ENCODE results near the gene INSYN2B.
"Not testable (repeated sequence)": the region's sequence is repeated elsewhere in the genome, so short reads cannot be mapped to it uniquely, and the experiment has no call there.

INSYN2B gene

GRCh38 chr5:169973056-169973455 is 7.2 kb downstream of the INSYN2B start:
- in situ Hi-C loops (cut with MboI; ENCODE audit: low sequenced_read_pairs), result no loop called here

GRCh38 chr5:169971780-169972179 is 8.5 kb downstream of the INSYN2B start:
- in situ Hi-C loops (cut with MboI; ENCODE audit: low sequenced_read_pairs), result no loop called here

DNA sequence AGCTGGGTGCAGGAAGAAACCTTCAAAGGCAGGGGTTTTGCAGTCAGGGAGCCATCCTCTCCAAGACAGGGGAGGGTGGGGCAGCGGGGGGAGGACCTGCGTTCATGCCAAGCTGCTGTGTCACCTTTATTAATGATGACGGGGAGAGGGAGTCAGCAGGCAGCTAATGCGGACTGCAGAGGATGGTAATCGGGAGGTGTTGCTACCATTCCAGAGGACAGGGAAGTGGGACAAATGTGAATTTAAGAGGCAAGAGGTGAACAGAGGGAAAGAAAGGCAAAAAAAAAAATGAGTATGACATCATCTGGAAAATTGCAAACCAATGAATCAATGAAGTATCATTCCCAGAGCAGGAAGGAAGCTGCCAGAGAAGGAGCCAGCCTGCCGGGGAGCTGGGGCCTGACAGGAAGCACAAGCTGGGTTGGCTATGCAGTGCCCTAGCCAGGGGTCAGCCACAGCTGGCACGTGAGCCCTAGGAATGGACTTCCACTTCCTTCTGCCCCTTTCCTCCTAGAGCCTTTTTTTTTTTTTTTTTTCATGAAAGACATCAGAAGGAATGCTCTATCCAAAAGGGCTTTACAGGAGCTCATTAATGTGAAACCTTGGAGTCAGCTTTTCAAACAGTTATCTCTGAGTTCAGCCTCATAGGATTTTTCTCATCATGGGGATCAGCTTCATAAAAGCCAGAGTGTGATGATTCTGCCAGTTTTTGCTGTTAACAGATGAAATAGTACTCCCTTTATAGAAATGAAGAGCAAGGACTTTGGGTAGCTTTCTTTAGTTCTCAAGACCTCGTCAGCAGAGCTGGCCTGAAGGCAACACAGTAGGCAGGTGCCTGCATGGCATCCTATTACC is 9.2 kb downstream of the INSYN2B start:
- in situ Hi-C loops (cut with MboI; ENCODE audit: low sequenced_read_pairs), result no loop called here

- in situ Hi-C loops (cut with MboI; ENCODE audit: low sequenced_read_pairs), result no loop called here
Observed at GRCh38 chr5:169970339-169970738, 10.0 kb downstream of the INSYN2B start.

DNA sequence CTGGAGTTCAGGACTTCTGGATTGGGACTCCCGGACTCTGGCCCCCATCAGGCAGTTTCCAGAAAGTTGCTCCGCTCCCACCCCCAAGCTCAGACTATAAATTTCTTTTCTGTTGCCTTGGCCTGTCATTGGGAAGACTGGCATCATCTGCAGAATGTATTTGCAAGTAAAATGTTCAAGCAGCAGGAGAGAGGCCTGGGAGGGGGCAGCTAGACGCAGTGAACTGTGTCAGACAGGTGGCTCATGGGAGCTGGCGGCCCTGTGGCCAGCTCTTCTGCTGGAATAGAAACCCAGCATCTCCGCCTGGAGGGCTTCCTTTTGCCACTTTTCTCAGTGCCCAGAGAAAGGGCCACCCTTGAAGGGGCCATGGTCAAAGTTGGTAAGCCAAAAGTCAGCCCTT is 16.0 kb downstream of the INSYN2B start:
- in situ Hi-C loops (cut with MboI; ENCODE audit: low sequenced_read_pairs), result no loop called here

DNA sequence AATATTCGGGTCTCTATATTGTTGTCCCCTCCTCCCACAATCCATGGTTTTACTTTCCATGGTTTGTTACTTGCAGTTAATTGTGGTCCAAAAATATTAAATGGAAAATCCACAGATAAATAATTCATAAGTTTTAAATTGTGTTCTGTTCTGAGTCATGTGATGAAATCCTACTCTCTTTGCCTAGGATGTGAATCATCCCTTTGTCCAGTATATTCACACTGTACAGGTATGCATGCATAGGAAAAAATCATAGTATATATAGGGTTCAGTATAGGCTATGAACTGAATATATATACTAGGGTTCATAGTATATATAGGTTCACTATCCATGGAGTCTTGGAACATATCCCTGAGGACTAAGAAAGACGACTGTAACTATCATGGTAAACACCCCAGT is 19.6 kb downstream of the INSYN2B start:
- in situ Hi-C loops (cut with MboI; ENCODE audit: low sequenced_read_pairs), result no loop called here

DNA sequence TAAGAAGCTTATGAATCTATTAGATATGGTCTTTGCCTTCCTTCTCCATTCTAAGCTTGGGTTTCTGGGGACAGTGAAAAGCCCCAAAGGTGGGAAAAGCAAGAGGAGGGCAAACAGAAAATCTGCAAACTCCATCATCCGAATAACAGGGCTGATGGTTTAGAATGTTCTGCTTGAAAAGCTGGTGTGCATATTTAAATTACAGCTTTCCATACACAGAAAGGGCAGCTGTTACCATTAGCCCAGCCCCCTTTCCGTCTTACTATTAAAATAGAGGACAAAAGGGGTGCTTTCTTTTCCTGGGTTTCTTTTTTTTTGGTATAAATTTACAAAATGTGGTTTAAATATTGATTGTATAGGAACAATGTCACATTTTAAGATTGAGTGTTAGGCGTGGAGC is 22.0 kb downstream of the INSYN2B start:
- in situ Hi-C loops (cut with MboI; ENCODE audit: low sequenced_read_pairs), result no loop called here

DNA sequence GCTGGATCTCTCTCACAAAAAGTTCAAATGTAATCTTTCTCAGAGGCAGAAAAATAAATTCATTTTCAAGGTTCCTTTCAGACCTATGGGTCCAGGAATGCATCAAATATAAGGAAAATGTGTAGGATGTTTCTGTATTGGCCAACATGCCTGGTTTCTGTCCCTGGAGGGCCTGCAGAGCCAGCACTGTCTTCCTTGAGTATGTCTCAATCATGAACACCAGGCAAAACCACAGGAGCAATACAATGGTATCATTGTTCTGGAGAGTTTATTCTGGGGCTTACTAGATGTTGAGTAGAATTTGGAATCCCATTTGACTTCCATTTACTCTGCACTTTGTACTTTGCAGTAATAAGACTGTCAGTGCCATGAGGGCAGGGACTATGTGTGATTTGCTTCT is 23.5 kb downstream of the INSYN2B start:
- in situ Hi-C loops (cut with MboI; ENCODE audit: low sequenced_read_pairs), result no loop called here

DNA sequence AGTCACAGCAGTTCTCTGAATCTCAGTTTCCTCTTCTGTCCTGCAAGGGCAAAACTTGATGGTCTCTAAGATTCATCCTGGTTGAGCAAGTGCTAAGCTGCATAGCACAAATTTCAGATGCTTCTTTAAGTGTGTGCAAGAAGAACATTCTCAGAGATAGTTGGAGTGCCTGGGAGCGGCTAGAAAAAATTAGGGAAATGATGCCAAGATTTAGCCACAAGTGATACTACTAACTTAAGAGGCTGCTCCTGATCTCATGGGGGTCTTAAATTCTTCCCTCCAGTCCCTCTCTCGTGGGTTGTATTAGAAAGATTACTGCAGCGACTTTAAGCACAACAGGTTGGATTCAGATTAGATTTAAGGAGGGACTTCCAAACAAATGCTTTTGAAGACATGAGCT is 24.2 kb downstream of the INSYN2B start:
- in situ Hi-C loops (cut with MboI; ENCODE audit: low sequenced_read_pairs), result no loop called here

- in situ Hi-C loops (cut with MboI; ENCODE audit: low sequenced_read_pairs), result no loop called here
Observed at GRCh38 chr5:169954786-169955185, 25.5 kb downstream of the INSYN2B start.

DNA sequence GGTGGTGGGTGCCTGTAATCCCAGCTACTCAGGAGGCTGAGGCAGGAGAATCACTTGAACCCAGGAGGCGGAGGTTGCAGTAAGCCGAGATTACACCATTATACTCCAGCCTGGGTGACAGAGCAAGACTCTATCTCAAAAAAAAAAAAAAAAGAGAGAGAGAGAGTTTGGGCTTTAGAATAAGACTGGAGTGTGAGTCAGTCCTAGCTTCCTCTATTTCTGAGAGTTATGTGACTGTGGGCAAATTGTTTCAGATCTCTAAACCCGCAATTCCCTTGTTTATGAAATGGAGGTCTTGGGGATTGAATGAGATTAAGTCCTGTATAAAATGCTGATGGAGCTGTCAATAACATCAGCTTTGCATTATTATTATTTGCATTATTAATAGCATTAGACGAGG is 27.1 kb downstream of the INSYN2B start:
- in situ Hi-C loops (cut with MboI; ENCODE audit: low sequenced_read_pairs), result not testable (repeated sequence)

DNA sequence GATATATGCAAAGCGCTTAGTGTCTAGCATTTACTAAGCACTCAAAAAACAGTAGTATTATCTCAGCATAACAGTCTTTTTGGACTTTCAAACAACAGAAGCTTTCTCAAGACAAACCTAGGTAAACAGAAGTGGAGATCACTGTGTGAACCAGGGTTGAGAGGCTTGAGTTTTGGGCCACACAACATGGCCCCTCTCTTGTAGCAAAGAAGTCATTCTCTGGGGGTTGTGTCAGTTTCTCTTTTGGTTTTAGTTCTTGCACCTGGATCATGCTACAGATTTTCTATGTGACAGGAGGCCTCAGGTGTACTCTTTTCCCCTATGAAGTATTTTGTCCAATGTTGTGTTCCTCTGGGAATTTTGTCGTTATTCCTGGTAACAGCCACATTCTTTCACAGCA is 30.0 kb downstream of the INSYN2B start:
- in situ Hi-C loops (cut with MboI; ENCODE audit: low sequenced_read_pairs), result no loop called here

- in situ Hi-C loops (cut with MboI; ENCODE audit: low sequenced_read_pairs), result no loop called here
Observed at GRCh38 chr5:169946743-169947295, 33.5 kb downstream of the INSYN2B start.

- in situ Hi-C loops (cut with MboI; ENCODE audit: low sequenced_read_pairs), result no loop called here
Observed at GRCh38 chr5:169945831-169946261, 34.4 kb downstream of the INSYN2B start.

DNA sequence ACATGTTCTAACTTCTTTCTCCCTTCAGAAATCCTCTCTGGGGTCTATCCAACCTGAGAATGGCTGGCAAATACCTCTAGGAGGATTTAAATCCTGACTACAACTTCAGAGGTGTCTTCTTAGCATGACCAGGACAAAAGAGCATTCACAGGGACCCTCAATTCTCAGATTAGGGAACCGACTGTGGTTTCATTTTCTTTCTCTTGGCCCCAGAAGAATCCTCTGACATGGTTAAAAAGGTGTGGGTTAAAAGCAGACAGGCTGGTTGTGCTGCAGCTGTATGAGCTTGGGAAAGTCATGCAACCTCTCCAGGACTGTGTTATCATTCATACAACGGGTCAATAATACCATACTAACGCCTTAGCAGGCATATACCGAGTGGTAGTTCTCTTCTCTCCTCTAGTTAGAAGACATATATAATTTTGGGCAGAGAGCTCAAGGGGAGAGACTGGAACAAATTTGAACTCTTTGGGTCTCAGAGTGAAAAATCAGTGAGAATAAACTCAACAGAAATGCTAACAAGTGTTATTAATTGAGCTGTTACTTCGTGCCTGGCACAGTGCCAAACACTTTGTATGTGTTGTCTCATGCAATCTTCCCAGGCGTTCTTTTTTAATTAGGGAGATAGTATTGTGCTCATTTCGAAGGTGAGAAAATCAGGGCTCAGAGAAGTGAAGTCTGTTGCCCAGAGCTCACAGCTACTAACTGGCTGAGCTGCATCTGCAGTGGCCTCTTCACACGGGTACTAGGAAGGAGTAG is 35.2 kb downstream of the INSYN2B start:
- in situ Hi-C loops (cut with MboI; ENCODE audit: low sequenced_read_pairs), result no loop called here

DNA sequence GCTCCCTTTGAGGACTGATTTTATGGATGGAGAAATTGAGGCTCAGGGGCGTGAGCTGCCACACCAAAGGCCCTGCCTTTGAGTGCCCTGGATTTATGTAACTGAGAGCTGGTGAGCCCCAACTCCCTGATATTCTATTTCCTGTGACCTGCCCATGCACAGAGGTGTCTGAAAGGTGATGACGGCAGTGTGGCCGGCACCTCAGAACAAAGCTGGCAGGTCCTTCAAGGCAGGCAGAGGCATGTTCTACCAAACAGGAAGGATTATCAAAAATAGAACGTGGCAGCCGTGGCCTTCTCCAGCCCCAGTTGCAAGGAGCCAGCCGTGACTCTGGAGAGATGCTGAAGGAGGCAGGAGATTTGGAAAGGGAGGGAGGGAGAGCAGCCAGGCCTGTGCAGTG is 36.2 kb downstream of the INSYN2B start:
- in situ Hi-C loops (cut with MboI; ENCODE audit: low sequenced_read_pairs), result no loop called here

- in situ Hi-C loops (cut with MboI; ENCODE audit: low sequenced_read_pairs), result no loop called here
Observed at GRCh38 chr5:169943026-169943425, 37.3 kb downstream of the INSYN2B start.

DNA sequence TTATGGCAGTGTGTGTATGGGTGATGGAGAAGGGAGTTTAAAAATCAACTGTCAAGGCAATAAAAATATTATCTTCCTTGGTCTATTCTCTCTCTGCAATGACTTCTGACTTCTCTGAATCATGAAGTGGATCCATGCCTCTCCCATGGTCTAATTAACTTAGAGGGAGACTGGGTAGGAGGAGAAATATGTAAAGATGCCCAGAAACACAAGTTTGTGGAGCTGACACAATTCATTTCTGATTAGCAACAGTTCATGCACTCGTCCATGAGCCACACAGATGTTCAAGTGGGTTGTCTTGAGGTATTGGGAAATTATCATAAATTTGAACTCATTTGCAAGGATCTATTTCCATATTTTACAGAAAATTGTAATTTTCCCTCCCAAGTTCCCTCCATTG is 38.1 kb downstream of the INSYN2B start:
- in situ Hi-C loops (cut with MboI; ENCODE audit: low sequenced_read_pairs), result no loop called here

DNA sequence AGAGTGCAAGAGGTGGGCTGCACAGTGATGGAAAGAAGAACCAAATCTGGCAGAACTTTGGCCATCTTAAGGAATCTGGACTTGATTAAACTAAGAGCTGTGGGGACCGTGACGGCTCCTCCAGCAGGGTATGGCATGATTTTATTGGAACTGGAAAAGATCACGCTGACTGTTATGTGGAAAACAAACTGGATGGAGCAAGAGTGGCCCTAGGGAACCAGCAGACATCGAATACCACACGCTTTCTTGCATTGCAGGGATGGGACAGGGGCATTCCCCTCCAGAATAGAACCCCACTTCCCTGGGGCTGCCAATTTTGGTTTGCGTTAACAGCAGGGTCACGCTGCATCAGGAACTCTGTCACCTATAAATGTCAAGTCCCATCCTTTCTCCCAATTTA is 38.8 kb downstream of the INSYN2B start:
- in situ Hi-C loops (cut with MboI; ENCODE audit: low sequenced_read_pairs), result no loop called here

DNA sequence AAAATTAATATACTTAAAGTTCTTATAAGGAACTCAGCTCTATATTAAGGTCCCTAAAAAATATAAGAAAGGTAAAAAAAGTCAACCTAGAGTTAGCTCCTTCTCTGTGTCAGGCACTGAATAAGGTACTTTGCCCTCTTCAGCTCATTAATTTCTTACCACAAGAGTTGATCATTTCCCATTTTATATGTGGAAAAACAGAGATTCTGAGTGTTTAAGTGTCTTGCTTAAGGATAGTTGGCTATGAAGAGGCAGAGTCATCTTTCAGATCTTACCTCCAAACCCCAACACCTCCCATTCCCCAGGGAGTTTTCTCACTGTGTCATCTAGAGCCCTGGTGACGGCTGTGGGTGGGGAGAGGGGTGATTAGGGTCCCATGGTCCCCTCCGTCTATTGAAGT is 40.6 kb downstream of the INSYN2B start:
- in situ Hi-C loops (cut with MboI; ENCODE audit: low sequenced_read_pairs), result no loop called here

DNA sequence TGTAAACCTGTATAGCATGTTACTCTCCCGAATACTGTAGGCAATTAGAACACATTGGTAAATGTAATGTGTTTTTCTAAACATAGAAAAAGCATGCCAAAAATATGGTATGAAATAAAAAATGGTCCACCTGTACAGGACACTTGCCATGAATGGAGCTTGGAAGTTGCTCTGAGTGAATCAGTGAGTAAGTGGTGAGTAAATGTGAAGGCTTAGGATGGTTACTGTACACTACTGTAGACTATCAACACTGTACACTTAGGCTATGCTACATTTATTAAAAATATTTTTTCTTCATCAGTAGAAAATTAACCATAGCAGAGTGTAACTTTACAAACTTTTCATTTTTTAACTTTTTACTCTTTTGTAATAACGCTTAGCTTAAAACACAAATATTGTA is 41.9 kb downstream of the INSYN2B start:
- in situ Hi-C loops (cut with MboI; ENCODE audit: low sequenced_read_pairs), result no loop called here

DNA sequence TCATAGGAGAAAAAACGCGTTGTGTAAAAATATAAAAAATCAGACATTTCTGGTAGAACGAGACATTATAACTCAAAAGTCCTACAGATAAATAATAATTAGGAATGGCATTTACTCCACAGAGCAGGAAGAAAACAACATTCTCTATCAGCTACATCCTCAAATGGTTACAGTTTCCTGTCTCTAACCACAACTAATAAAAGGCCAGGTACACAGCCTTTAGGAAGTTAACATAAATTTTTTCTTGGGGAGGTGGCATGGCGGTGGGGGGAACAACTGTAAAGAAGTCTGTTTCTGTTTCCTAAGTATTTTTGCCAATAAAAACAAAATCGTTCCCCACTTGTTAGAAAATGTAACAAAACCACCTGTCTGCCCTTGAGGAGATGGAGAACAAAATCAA is 44.5 kb downstream of the INSYN2B start:
- in situ Hi-C loops (cut with MboI; ENCODE audit: low sequenced_read_pairs), result no loop called here
